HepG2 (cell line): ENCODE results near the gene RSAD2. TPM values are rescaled to one million over a fixed set of nuclear protein-coding genes. Genes with fewer than 3 reads are reported as not detected.

ENCODE experiments used
- ARHGAP35 ChIP-seq: sonication (generic); formaldehyde crosslinking; IDR thresholded peaks from 2 replicates; pipeline ENCODE4 v1.9.0; 2022; ENCODE audit warnings: mild to moderate bottlenecking, inconsistent platforms, moderate library complexity, missing genetic modification reagents, borderline replicate concordance
- CSRNP2 ChIP-seq: sonication (generic); formaldehyde crosslinking; conservative IDR thresholded peaks from 2 replicates; pipeline ENCODE4 v1.8.0; 2022; ENCODE audit warnings: low read depth, missing genetic modification reagents
- FLYWCH1 ChIP-seq: sonication (generic); formaldehyde crosslinking; IDR thresholded peaks from 2 replicates; pipeline ENCODE4 v1.8.1; 2023; ENCODE audit warnings: mild to moderate bottlenecking, missing genetic modification reagents
- FOXO4 ChIP-seq: sonication (generic); formaldehyde crosslinking; conservative IDR thresholded peaks from 2 replicates; pipeline ENCODE4 v1.8.1; 2023; ENCODE audit warnings: missing genetic modification reagents
- IRF2 ChIP-seq: IDR thresholded peaks from 2 replicates; pipeline ENCODE4 v1.6.1; 2018; ENCODE audit warnings: missing genetic modification reagents, missing compliant biosample characterization
- KDM1A ChIP-seq: IDR thresholded peaks from 2 replicates; pipeline ENCODE4 v1.6.1; 2016; ENCODE audit warnings: missing compliant biosample characterization
- RCOR2 ChIP-seq: IDR thresholded peaks from 2 replicates; pipeline ENCODE4 v1.6.1; 2016; ENCODE audit warnings: missing biosample characterization, missing genetic modification reagents
- RFXAP ChIP-seq: sonication (generic); formaldehyde crosslinking; IDR thresholded peaks from 2 replicates; pipeline ENCODE4 v1.4.0; 2020; ENCODE audit warnings: missing genetic modification reagents, borderline replicate concordance
- SP1 ChIP-seq, 2 experiments: fragments of 450-650 bp in 1 of 2; sonication (generic) in 1 of 2; formaldehyde crosslinking in 1 of 2; IDR thresholded peaks; 2 replicates each; pipeline versions ENCODE4 v1.4.0 to v1.6.1; 2016 to 2020; ENCODE audit warnings: missing genetic modification reagents in 1 of 2
- SYNCRIP ChIP-seq: fragments of 200-400 bp; formaldehyde crosslinking; IDR thresholded peaks from 2 replicates; pipeline ENCODE4 v1.6.1; 2018; ENCODE audit warnings: mild to moderate bottlenecking, low read depth, low read length; ENCODE audit not compliant: insufficient read depth
- TAF1 ChIP-seq: sonication (generic); formaldehyde crosslinking; IDR thresholded peaks from 2 replicates; pipeline ENCODE4 v1.4.0; 2020; ENCODE audit warnings: missing genetic modification reagents
- TFAP4 ChIP-seq: sonication (generic); IDR thresholded peaks from 2 replicates; pipeline ENCODE4 v1.6.1; 2016; ENCODE audit warnings: low read depth, borderline replicate concordance
- ZNF331 ChIP-seq: sonication (generic); formaldehyde crosslinking; IDR thresholded peaks from 2 replicates; pipeline ENCODE4 v1.4.0; 2020; ENCODE audit warnings: missing genetic modification reagents
- polyA plus RNA-seq, 8 experiments: library from polyadenylated mRNA; depleted of rRNA in 3 of 8; stranded (reverse) in 7 of 8; unstranded in 1 of 8; fragments of >200 nt; fragmentation: Illumina TruSeq in 4 of 8; extraction: Trizol in 4 of 8; gene quantifications; 2 replicates each; pipeline versions ENCODE4 v1.2.1 to v1.2.3, GENCODE V29; 2011 to 2016; ENCODE audit warnings: low read depth in 4 of 8, missing spikeins in 1 of 8, mixed read lengths in 1 of 8; ENCODE audit not compliant: insufficient read depth in 1 of 8
- total RNA-seq, 5 experiments: library from RNA; depleted of rRNA; stranded (reverse); fragments of >200 nt; fragmentation: Illumina TruSeq; extraction: Trizol; gene quantifications; 2 replicates each; pipeline ENCODE4 v1.2.3, GENCODE V29; 2016; ENCODE audit warnings: low read depth in 1 of 5
- TF ChIP-seq, protein P1 (sequence below): sonication (generic); formaldehyde crosslinking; IDR thresholded peaks from 2 replicates; pipeline ENCODE4 v1.4.0; 2020; ENCODE audit warnings: missing genetic modification reagents, borderline replicate concordance
- TF ChIP-seq, protein P2 (sequence below): IDR thresholded peaks from 2 replicates; pipeline ENCODE4 v1.4.0; 2020; ENCODE audit warnings: mild to moderate bottlenecking, missing genetic modification reagents

RSAD2 gene
- total and polyA plus RNA-seq, 2 of the 13 experiments (the other 11 are each of a cell fraction or from before 2014, with no cell fraction given), result 0.11 TPM; not detected in 1

- TF ChIP-seq, protein P1, sequence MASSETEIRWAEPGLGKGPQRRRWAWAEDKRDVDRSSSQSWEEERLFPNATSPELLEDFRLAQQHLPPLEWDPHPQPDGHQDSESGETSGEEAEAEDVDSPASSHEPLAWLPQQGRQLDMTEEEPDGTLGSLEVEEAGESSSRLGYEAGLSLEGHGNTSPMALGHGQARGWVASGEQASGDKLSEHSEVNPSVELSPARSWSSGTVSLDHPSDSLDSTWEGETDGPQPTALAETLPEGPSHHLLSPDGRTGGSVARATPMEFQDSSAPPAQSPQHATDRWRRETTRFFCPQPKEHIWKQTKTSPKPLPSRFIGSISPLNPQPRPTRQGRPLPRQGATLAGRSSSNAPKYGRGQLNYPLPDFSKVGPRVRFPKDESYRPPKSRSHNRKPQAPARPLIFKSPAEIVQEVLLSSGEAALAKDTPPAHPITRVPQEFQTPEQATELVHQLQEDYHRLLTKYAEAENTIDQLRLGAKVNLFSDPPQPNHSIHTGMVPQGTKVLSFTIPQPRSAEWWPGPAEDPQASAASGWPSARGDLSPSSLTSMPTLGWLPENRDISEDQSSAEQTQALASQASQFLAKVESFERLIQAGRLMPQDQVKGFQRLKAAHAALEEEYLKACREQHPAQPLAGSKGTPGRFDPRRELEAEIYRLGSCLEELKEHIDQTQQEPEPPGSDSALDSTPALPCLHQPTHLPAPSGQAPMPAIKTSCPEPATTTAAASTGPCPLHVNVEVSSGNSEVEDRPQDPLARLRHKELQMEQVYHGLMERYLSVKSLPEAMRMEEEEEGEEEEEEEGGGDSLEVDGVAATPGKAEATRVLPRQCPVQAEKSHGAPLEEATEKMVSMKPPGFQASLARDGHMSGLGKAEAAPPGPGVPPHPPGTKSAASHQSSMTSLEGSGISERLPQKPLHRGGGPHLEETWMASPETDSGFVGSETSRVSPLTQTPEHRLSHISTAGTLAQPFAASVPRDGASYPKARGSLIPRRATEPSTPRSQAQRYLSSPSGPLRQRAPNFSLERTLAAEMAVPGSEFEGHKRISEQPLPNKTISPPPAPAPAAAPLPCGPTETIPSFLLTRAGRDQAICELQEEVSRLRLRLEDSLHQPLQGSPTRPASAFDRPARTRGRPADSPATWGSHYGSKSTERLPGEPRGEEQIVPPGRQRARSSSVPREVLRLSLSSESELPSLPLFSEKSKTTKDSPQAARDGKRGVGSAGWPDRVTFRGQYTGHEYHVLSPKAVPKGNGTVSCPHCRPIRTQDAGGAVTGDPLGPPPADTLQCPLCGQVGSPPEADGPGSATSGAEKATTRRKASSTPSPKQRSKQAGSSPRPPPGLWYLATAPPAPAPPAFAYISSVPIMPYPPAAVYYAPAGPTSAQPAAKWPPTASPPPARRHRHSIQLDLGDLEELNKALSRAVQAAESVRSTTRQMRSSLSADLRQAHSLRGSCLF (CRISPR knock-in tag), result no peak
- TF ChIP-seq TFAP4 (peak; percentile 85), FOXO4 (CRISPR knock-in tag) (0 out of 2 replicates have a peak, but pooled peaks have one; percentile 43), SP1 (IDR thresholded peaks at IDR 0.05) (no peak), SP1 (CRISPR knock-in tag; IDR thresholded peaks at IDR 0.05) (no peak), FLYWCH1 (CRISPR knock-in tag) (0 out of 2 replicates have a peak, but pooled peaks have one; percentile 59), IRF2 (peak; percentile 91), RFXAP (CRISPR knock-in tag) (no peak), TAF1 (CRISPR knock-in tag) (no peak), RCOR2 (no peak), ARHGAP35 (no peak), CSRNP2 (CRISPR knock-in tag) (no peak), SYNCRIP (no peak), ZNF331 (CRISPR knock-in tag) (peak; percentile 11; the same call in 1 of the 2 replicates), KDM1A (CRISPR knock-in tag) (no peak)
- TF ChIP-seq, protein P2, sequence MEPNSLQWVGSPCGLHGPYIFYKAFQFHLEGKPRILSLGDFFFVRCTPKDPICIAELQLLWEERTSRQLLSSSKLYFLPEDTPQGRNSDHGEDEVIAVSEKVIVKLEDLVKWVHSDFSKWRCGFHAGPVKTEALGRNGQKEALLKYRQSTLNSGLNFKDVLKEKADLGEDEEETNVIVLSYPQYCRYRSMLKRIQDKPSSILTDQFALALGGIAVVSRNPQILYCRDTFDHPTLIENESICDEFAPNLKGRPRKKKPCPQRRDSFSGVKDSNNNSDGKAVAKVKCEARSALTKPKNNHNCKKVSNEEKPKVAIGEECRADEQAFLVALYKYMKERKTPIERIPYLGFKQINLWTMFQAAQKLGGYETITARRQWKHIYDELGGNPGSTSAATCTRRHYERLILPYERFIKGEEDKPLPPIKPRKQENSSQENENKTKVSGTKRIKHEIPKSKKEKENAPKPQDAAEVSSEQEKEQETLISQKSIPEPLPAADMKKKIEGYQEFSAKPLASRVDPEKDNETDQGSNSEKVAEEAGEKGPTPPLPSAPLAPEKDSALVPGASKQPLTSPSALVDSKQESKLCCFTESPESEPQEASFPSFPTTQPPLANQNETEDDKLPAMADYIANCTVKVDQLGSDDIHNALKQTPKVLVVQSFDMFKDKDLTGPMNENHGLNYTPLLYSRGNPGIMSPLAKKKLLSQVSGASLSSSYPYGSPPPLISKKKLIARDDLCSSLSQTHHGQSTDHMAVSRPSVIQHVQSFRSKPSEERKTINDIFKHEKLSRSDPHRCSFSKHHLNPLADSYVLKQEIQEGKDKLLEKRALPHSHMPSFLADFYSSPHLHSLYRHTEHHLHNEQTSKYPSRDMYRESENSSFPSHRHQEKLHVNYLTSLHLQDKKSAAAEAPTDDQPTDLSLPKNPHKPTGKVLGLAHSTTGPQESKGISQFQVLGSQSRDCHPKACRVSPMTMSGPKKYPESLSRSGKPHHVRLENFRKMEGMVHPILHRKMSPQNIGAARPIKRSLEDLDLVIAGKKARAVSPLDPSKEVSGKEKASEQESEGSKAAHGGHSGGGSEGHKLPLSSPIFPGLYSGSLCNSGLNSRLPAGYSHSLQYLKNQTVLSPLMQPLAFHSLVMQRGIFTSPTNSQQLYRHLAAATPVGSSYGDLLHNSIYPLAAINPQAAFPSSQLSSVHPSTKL (CRISPR knock-in tag), result no peak
Observed at GRCh38 chr2:6877402-6878304, at the start of gene RSAD2 (continued).
